Measurements from ENCODE around the gene OCLN. TPM values are rescaled to one million over a fixed set of nuclear protein-coding genes. Genes with fewer than 3 reads are reported as not detected.

The OCLN gene
- total RNA-seq, 1 experiment from 2014 or later: 56.7 TPM

DNA sequence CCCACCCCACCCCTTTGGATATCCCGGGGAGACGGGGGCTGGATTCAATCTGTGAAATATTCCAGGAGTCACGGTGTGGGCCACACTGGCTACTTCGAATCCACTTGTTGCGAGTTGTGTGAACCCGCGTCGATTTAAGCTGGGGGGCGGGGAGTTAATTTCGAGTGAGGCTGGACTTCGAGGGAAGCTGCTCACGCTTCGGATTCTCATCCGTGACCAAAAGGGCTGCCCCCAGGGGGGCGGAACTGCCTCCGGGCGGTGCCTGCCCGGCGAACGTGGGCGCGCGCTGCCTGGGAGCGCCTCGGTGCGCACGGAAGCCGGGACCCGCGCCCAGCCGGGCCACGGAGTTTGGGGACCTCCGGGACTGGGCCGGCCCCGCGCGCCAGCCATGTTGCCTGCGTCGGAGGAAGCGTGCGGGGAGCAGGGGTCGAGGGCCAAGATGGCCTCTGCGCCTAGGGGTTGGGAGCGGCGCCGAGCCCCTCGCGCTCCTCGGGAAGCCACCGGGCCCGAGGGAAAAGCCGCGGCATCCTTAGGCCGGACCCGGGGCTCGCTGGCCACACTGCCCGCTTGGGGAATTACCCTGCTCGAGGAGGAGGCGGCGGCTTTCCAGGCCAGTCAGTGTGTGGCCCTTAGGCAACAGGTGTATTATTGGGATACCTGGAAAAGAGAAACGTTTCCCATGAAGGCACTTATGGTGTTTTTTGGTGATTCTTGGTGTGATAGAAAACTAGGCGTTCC, 975 bp downstream of the OCLN start:
- ChIA-PET POLR2A (interaction anchor here (0.9 kb wide), 1 partner anchor 8 kb away, joined by 4 read pairs; no protein-coding TSS in a partner anchor), RAD21 (ENCODE audit: low non-redundant PET in 1 of 2, low total read pairs in 2 of 2, uncharacterized antibody in 2 of 2, unreplicated experiment in 2 of 2) (no interaction called here), CTCF (no interaction called here)
- TF ChIP-seq SIN3A (IDR thresholded peaks at IDR 0.05; ENCODE audit: low read depth) (peak; percentile 22; the same call in 1 of the 2 replicates), FOSL1 (IDR thresholded peaks at IDR 0.05; ENCODE audit: low read depth) (no peak), ZFX (IDR thresholded peaks at IDR 0.05) (peak; percentile 56; the same call in 1 of the 2 replicates), YY1 (IDR thresholded peaks at IDR 0.05; ENCODE audit: extremely low read depth, insufficient replicate concordance, low read depth, low read length) (peak; percentile 73), EGR1 (IDR thresholded peaks at IDR 0.05; ENCODE audit: low read depth) (peak; percentile 37; the same call in 1 of the 2 replicates), EZH2 (IDR thresholded peaks at IDR 0.05) (no peak), ZNF274 (IDR thresholded peaks at IDR 0.05; ENCODE audit: low read depth, low read length) (no peak)
- TF ChIP-seq, protein P1, sequence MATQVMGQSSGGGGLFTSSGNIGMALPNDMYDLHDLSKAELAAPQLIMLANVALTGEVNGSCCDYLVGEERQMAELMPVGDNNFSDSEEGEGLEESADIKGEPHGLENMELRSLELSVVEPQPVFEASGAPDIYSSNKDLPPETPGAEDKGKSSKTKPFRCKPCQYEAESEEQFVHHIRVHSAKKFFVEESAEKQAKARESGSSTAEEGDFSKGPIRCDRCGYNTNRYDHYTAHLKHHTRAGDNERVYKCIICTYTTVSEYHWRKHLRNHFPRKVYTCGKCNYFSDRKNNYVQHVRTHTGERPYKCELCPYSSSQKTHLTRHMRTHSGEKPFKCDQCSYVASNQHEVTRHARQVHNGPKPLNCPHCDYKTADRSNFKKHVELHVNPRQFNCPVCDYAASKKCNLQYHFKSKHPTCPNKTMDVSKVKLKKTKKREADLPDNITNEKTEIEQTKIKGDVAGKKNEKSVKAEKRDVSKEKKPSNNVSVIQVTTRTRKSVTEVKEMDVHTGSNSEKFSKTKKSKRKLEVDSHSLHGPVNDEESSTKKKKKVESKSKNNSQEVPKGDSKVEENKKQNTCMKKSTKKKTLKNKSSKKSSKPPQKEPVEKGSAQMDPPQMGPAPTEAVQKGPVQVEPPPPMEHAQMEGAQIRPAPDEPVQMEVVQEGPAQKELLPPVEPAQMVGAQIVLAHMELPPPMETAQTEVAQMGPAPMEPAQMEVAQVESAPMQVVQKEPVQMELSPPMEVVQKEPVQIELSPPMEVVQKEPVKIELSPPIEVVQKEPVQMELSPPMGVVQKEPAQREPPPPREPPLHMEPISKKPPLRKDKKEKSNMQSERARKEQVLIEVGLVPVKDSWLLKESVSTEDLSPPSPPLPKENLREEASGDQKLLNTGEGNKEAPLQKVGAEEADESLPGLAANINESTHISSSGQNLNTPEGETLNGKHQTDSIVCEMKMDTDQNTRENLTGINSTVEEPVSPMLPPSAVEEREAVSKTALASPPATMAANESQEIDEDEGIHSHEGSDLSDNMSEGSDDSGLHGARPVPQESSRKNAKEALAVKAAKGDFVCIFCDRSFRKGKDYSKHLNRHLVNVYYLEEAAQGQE (IDR thresholded peaks at IDR 0.05; ENCODE audit: low read depth): no peak
- TF ChIP-seq, protein P2, sequence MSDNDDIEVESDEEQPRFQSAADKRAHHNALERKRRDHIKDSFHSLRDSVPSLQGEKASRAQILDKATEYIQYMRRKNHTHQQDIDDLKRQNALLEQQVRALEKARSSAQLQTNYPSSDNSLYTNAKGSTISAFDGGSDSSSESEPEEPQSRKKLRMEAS (IDR thresholded peaks at IDR 0.05): peak; percentile 40
- no peaks in the 10 kb centered on the region for H3K9me3 ChIP-seq (ENCODE audit: control insufficient read depth in 1 of 2, insufficient read depth in 1 of 2, low read depth in 1 of 2, low read length in 2 of 2)
- H2AFZ ChIP-seq (ENCODE audit: low read depth, low read length, poor library complexity, severe bottlenecking): no peak overlapping the region
- DNase-seq (ENCODE audit: low read depth, low spot score) (no peak), ATAC-seq (peak; percentile 41)
- peak overlapping the region; percentile 90 for H3K27ac ChIP-seq (ENCODE audit: low read depth, low read length)
- no peaks in the 10 kb centered on the region for H3K27me3 ChIP-seq (ENCODE audit: insufficient read depth, low read length)
- peak overlapping the region; percentile 84 to 86 for H3K4me3 ChIP-seq (replicated peaks in 1 of 2; ENCODE audit: low read depth in 1 of 2, low read length in 2 of 2)
- no TSS peak for BruUV-seq (replicated peaks)
- peak overlapping the region; percentile 91 for H3K9ac ChIP-seq (ENCODE audit: low read length)
- H3K36me3 ChIP-seq (ENCODE audit: control insufficient read depth in 1 of 2, insufficient read depth in 2 of 2, low read length in 2 of 2): no peaks in the 10 kb centered on the region
- no peaks in the 10 kb centered on the region for H4K20me1 ChIP-seq (ENCODE audit: insufficient read depth)
- intact Hi-C loops (cut with micrococcal nuclease): loop anchor here (2.0 kb wide), 1 partner anchor 79 kb away; the partner anchor contains the start of gene MARVELD2
- H3K79me2 ChIP-seq (ENCODE audit: insufficient read depth, low read length): peaks cover 59% of the 10 kb centered on the region
- H3K4me1 ChIP-seq (ENCODE audit: control insufficient read depth in 1 of 2, insufficient read depth in 2 of 2, low read length in 2 of 2): peaks cover 14 to 48% of the 10 kb centered on the region in 2 experiments
- no peaks in the 10 kb centered on the region for H3K9me2 ChIP-seq (ENCODE audit: insufficient read depth)
- peak overlapping the region; percentile 97 for H3K4me2 ChIP-seq (ENCODE audit: low read length)
